ENCODE results near the gene ATP4B. TPM values are rescaled to one million over a fixed set of nuclear protein-coding genes. Genes with fewer than 3 reads are reported as not detected.

Gene ATP4B
- total RNA-seq, 1 experiment from 2014 or later: not detected

GRCh38 chr13:113669231-113669754 lies 11.3 kb upstream of the ATP4B start:
- Mint-ChIP-seq H3K36me3 (no peaks in the 10 kb centered on the region), H3K9me3 (peaks cover 5% of the 10 kb centered on the region), H3K27me3 (ENCODE audit: low read depth) (no peaks in the 10 kb centered on the region), H3K4me1 (no peaks in the 10 kb centered on the region), H3K27ac (no peak overlapping the region), H3K4me3 (no peak overlapping the region)
- DNase-seq (ENCODE audit: low spot score): peak; percentile 7
- POLR2A ChIA-PET: no interaction called here
- ATAC-seq: no peak
- TF ChIP-seq, protein P1, sequence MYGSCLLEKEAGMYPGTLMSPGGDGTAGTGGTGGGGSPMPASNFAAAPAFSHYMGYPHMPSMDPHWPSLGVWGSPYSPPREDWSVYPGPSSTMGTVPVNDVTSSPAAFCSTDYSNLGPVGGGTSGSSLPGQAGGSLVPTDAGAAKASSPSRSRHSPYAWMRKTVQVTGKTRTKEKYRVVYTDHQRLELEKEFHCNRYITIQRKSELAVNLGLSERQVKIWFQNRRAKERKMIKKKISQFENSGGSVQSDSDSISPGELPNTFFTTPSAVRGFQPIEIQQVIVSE (CRISPR knock-in tag; IDR thresholded peaks at IDR 0.05; ENCODE audit: borderline replicate concordance): no peak
- no peak for TF ChIP-seq ARID4B (CRISPR knock-in tag; IDR thresholded peaks at IDR 0.05; ENCODE audit: borderline replicate concordance)
- TF ChIP-seq NR1H2 (CRISPR knock-in tag; IDR thresholded peaks at IDR 0.05): no peak
- no peak for TF ChIP-seq ZNF232 (CRISPR knock-in tag; IDR thresholded peaks at IDR 0.05)
- no peak for TF ChIP-seq TEAD1 (CRISPR knock-in tag; IDR thresholded peaks at IDR 0.05)
- CTCF ChIA-PET: no interaction called here

DNA sequence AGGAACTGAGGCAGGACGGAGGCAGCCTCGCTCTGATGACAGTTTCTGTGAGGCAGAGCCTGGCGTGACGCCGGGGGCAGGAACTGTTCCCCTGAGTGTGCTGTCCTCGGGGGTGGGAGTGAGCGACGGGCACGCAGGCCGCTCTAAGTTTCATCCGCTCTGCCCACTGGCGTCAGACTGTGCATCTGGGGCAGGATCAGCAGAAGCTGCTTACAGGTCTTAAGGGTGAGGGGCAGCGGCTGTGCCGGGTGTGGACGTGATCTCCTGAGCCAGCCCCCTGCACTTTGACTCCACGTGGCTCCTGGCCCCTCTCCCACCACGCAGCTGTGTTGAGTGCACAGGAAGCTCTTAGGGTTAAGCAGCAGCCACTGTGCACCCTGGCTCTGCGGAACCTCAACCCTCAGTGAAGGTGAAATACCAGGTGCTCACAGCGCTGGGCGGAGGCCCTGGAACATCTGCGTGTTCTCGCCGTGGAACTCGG lies 10.5 kb upstream of the ATP4B start:
- Mint-ChIP-seq H3K9me3 (peaks cover 5% of the 10 kb centered on the region), H3K4me3 (no peak overlapping the region), H3K27me3 (ENCODE audit: low read depth) (no peaks in the 10 kb centered on the region), H3K36me3 (no peaks in the 10 kb centered on the region), H3K4me1 (no peaks in the 10 kb centered on the region), H3K27ac (no peak overlapping the region)
- ChIA-PET POLR2A (no interaction called here), CTCF (interaction anchor here (2.7 kb wide), 1 partner anchor 56 kb away, joined by 15 read pairs; no protein-coding TSS in a partner anchor)
- TF ChIP-seq GTF2I (CRISPR knock-in tag; conservative IDR thresholded peaks at IDR 0.05) (no peak), JUN (CRISPR knock-in tag; IDR thresholded peaks at IDR 0.05) (no peak), TCF7 (CRISPR knock-in tag; IDR thresholded peaks at IDR 0.05; ENCODE audit: low read depth) (no peak)
- DNase-seq (ENCODE audit: low spot score) (peak; percentile 8), ATAC-seq (no peak)

GRCh38 chr13:113667771-113668490 lies 9.9 kb upstream of the ATP4B start:
- ChIA-PET CTCF (interaction anchor here (1.5 to 2.7 kb wide), 2 partner anchors 57 to 134 kb away, joined by 3 to 15 read pairs; no protein-coding TSS in a partner anchor), POLR2A (no interaction called here)
- Mint-ChIP-seq H3K36me3 (no peaks in the 10 kb centered on the region), H3K4me1 (no peaks in the 10 kb centered on the region), H3K4me3 (no peak overlapping the region), H3K9me3 (peaks cover 5% of the 10 kb centered on the region), H3K27ac (no peak overlapping the region), H3K27me3 (ENCODE audit: low read depth) (no peaks in the 10 kb centered on the region)
- TF ChIP-seq RELA (CRISPR knock-in tag; IDR thresholded peaks at IDR 0.05; ENCODE audit: borderline replicate concordance) (no peak), GRHL2 (CRISPR knock-in tag; IDR thresholded peaks at IDR 0.05; ENCODE audit: insufficient replicate concordance, severe bottlenecking) (no peak), RORB (CRISPR knock-in tag; IDR thresholded peaks at IDR 0.05) (no peak), ZNF512 (CRISPR knock-in tag; IDR thresholded peaks at IDR 0.05; ENCODE audit: borderline replicate concordance) (no peak), JAZF1 (CRISPR knock-in tag; IDR thresholded peaks at IDR 0.05) (no peak), ZNF423 (CRISPR knock-in tag; IDR thresholded peaks at IDR 0.05) (no peak), FOXK1 (CRISPR knock-in tag; IDR thresholded peaks at IDR 0.05) (no peak), SMAD4 (CRISPR knock-in tag; IDR thresholded peaks at IDR 0.05) (no peak), PREB (CRISPR knock-in tag; IDR thresholded peaks at IDR 0.05; ENCODE audit: borderline replicate concordance) (no peak), SOX15 (CRISPR knock-in tag; IDR thresholded peaks at IDR 0.05) (no peak), SMAD3 (CRISPR knock-in tag; IDR thresholded peaks at IDR 0.05; ENCODE audit: borderline replicate concordance) (no peak), ZMAT4 (CRISPR knock-in tag; IDR thresholded peaks at IDR 0.05) (no peak), ESRRA (CRISPR knock-in tag; IDR thresholded peaks at IDR 0.05; ENCODE audit: borderline replicate concordance) (no peak)
- TF ChIP-seq, protein P2, sequence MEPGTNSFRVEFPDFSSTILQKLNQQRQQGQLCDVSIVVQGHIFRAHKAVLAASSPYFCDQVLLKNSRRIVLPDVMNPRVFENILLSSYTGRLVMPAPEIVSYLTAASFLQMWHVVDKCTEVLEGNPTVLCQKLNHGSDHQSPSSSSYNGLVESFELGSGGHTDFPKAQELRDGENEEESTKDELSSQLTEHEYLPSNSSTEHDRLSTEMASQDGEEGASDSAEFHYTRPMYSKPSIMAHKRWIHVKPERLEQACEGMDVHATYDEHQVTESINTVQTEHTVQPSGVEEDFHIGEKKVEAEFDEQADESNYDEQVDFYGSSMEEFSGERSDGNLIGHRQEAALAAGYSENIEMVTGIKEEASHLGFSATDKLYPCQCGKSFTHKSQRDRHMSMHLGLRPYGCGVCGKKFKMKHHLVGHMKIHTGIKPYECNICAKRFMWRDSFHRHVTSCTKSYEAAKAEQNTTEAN (CRISPR knock-in tag; IDR thresholded peaks at IDR 0.05): no peak
- ATAC-seq: no peak
- DNase-seq (ENCODE audit: low spot score): peak; percentile 5

All from WTC11 (cell line).